Osteoblast (primary cell): ENCODE results near the gene ATP8B3. TPM values are rescaled to one million over a fixed set of nuclear protein-coding genes. Genes with fewer than 3 reads are reported as not detected.

ENCODE experiments used
- DNase-seq: peaks from one replicate; pipeline ENCODE4 v3.0.0; 2011; ENCODE audit warnings: low spot score, mixed read lengths; ENCODE audit not compliant: insufficient read length; ENCODE audit errors: missing footprints
- H2AFZ ChIP-seq: 2 replicates; pipeline ENCODE4 v1.6.0; 2011; ENCODE audit warnings: mild to moderate bottlenecking, low read length
- H3K27ac ChIP-seq: 2 replicates; pipeline ENCODE4 v1.5.1; 2011; ENCODE audit warnings: mild to moderate bottlenecking, low read depth, low read length, moderate library complexity
- H3K27me3 ChIP-seq: 2 replicates; pipeline ENCODE4 v1.6.0; 2012; ENCODE audit warnings: mild to moderate bottlenecking, control low read depth, inconsistent platforms, low read length, moderate library complexity; ENCODE audit not compliant: insufficient read depth
- H3K36me3 ChIP-seq: 2 replicates; pipeline ENCODE4 v1.5.1; 2011; ENCODE audit warnings: mild to moderate bottlenecking, low read length, control low read depth, moderate library complexity; ENCODE audit not compliant: insufficient read depth
- H3K4me1 ChIP-seq: 2 replicates; pipeline ENCODE4 v1.5.1; 2011; ENCODE audit warnings: mild to moderate bottlenecking, low read length, control low read depth, moderate library complexity; ENCODE audit not compliant: insufficient read depth
- H3K4me2 ChIP-seq: 2 replicates; pipeline ENCODE4 v1.6.0; 2011; ENCODE audit warnings: mild to moderate bottlenecking, low read length; ENCODE audit not compliant: insufficient read depth
- H3K4me3 ChIP-seq: fragments of 200-600 bp; sonication (generic); 3 replicates; pipeline ENCODE4 v1.5.1; 2012; ENCODE audit warnings: mild to moderate bottlenecking, low read length, inconsistent platforms; ENCODE audit not compliant: insufficient read depth
- H3K79me2 ChIP-seq: 2 replicates; pipeline ENCODE4 v1.6.0; 2012; ENCODE audit warnings: mild to moderate bottlenecking, low read length, control low read depth, inconsistent platforms; ENCODE audit not compliant: insufficient read depth
- H3K9me3 ChIP-seq: 2 replicates; pipeline ENCODE4 v1.5.1; 2011; ENCODE audit warnings: low read depth, low read length, control low read depth
- H4K20me1 ChIP-seq: 2 replicates; pipeline ENCODE4 v1.6.0; 2012; ENCODE audit warnings: mild to moderate bottlenecking, low read length, control low read depth; ENCODE audit not compliant: insufficient read depth
- total RNA-seq: library from RNA; depleted of rRNA; stranded (reverse); fragments of >200 nt; gene quantifications from 2 replicates; pipeline ENCODE4 v1.2.3, GENCODE V29; 2012
- TF ChIP-seq, protein P1 (sequence below): IDR thresholded peaks from 2 replicates; pipeline ENCODE4 v1.5.1; 2011; ENCODE audit warnings: mild to moderate bottlenecking, low read depth, low read length, moderate library complexity; ENCODE audit errors: extremely low read depth

The ATP8B3 gene
- total RNA-seq, 1 donor = 0.72 TPM

DNA sequence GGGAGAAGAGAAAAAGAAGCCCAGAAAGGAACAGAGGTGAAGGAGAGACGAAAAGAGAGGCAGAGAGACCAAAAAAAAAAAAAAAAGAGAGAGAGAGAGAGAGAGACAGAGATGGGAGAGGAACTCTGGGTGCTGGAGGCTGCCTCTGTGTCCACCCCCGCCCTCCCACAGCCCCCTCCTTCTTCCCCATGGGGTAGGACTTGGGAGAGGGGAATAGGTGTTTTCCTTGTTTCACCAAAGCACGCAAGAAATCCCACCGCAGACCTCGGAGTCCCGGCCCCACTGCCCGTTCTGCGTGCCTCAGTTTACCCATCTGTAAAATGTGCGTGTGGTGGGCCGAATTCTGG lies 53.9 kb downstream of the ATP8B3 start:
- Histone ChIP-seq H2AFZ (no peak overlapping the region), H3K4me2 (no peak overlapping the region), H3K4me1 (no peaks in the 10 kb centered on the region), H3K4me3 (no peak overlapping the region), H3K27ac (no peak overlapping the region), H4K20me1 (no peaks in the 10 kb centered on the region), H3K9me3 (no peaks in the 10 kb centered on the region), H3K27me3 (peaks cover 85% of the 10 kb centered on the region), H3K79me2 (no peaks in the 10 kb centered on the region), H3K36me3 (no peaks in the 10 kb centered on the region)
- TF ChIP-seq, protein P1, sequence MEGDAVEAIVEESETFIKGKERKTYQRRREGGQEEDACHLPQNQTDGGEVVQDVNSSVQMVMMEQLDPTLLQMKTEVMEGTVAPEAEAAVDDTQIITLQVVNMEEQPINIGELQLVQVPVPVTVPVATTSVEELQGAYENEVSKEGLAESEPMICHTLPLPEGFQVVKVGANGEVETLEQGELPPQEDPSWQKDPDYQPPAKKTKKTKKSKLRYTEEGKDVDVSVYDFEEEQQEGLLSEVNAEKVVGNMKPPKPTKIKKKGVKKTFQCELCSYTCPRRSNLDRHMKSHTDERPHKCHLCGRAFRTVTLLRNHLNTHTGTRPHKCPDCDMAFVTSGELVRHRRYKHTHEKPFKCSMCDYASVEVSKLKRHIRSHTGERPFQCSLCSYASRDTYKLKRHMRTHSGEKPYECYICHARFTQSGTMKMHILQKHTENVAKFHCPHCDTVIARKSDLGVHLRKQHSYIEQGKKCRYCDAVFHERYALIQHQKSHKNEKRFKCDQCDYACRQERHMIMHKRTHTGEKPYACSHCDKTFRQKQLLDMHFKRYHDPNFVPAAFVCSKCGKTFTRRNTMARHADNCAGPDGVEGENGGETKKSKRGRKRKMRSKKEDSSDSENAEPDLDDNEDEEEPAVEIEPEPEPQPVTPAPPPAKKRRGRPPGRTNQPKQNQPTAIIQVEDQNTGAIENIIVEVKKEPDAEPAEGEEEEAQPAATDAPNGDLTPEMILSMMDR = no peak
- DNase-seq = no peak

DNA sequence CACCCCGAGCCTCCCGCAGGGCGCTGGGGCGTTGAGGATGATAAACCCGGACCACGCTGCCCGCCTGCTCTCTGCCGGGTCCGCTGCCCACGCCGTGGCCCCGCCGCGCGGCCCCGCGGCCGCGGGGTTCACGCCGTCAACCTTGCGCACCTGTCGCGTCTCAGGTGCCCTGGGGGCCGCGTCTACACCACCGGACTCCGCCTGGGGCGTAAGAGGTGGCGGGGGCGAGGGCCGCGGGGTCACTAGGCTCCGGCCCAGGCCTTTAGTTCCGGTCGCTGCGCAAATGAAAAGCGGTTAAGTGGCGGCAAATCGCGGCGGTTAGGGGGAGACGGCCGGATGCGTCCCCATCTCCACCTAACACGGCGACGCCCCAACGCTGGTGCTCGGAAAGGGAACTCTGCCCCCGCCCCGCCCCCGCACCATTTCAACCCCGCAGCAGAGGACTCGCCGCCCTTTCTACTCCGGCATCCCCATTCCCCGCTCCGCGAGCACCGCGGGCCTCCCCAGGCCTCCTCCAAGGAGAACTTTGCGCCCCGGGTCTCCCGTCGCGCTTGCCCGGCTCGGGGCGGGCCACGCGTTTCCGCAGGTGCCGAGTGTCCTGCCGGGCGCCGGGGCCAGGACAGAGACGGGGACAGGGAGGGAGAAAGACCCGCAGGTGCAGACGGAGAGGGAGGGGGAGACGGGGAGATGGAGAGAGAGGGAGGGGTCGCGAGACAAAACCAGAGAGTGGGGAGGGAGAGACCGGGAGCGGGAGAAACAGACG lies 54.4 kb downstream of the ATP8B3 start:
- TF ChIP-seq, protein P1 = no peak
- Histone ChIP-seq H3K79me2 (no peaks in the 10 kb centered on the region), H3K9me3 (no peaks in the 10 kb centered on the region), H3K27ac (no peak overlapping the region), H2AFZ (no peak overlapping the region), H4K20me1 (no peaks in the 10 kb centered on the region), H3K4me1 (no peaks in the 10 kb centered on the region), H3K36me3 (no peaks in the 10 kb centered on the region), H3K4me3 (no peak overlapping the region), H3K4me2 (no peak overlapping the region), H3K27me3 (peaks cover 83% of the 10 kb centered on the region)
- DNase-seq = no peak

DNA sequence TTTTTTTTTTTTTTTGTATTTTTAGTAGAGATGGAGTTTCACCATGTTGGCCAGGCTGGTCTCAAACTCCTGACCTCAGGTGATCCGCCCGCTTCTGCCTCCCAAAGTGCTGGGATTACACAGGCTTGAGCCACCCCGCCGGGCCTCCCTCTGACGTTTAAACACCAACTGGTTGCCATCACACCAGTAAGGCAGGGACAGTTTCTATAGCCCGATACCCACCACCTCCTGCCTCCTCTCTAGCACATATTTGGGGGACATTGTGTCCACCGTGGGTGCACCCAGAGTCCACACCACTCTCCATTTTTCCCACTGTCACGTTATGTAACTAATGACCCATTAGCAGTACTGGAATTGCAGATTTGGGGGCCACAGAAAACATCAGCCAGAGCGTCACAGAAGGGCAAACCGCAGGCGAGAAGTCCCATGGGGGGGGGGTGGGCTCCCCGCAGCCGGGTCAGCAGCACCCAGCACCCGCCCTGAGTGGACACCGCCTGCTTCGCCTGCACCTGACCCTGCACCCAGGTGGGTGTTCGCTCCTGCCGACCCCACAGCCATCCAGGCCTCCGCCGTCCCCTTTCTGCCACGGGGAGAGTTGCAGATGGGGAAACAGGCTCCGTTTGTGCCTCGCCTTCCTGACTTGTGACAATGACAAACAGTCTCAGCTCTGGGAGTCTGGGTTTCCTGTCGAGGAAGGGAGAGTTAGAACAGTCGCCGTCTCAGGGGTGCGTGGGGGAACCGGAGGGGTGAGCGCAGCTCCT lies 55.2 kb downstream of the ATP8B3 start:
- Histone ChIP-seq H3K27me3 (peaks cover 83% of the 10 kb centered on the region), H3K4me3 (no peak overlapping the region), H3K27ac (no peak overlapping the region), H3K9me3 (no peaks in the 10 kb centered on the region), H3K79me2 (no peaks in the 10 kb centered on the region), H2AFZ (no peak overlapping the region), H3K4me2 (no peak overlapping the region), H4K20me1 (no peaks in the 10 kb centered on the region), H3K4me1 (no peaks in the 10 kb centered on the region), H3K36me3 (no peaks in the 10 kb centered on the region)
- no peak for DNase-seq
- TF ChIP-seq, protein P1 = no peak

DNA sequence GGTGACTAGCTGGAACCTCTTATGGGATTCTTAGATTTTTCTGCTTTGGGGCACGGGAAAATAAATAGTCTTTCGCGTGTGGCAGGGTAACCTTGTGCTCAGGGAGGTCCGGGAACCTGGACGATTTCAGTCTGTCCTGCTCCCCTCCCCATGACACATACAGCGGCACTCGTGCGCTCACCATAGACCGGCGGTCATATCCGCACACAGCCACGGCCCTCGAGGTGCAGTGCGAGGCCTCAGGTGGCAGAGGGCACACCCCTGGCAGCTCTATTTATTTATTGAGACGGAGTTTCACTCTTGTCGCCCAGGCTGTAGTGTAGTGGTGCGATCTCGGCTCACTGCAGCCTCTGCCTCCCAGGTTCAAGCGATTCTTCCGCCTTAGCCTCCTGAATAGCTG lies 55.8 kb downstream of the ATP8B3 start:
- no peak overlapping the region for H2AFZ ChIP-seq

More for the DNA sequence above, 55.8 kb downstream of the ATP8B3 start:
- H3K4me1 ChIP-seq = no peaks in the 10 kb centered on the region
- no peak overlapping the region for H3K4me3 ChIP-seq
- no peaks in the 10 kb centered on the region for H4K20me1 ChIP-seq
- no peak overlapping the region for H3K4me2 ChIP-seq
- H3K79me2 ChIP-seq = no peaks in the 10 kb centered on the region
- no peak for DNase-seq
- no peaks in the 10 kb centered on the region for H3K36me3 ChIP-seq
- H3K9me3 ChIP-seq = no peaks in the 10 kb centered on the region
- H3K27me3 ChIP-seq = peaks cover 83% of the 10 kb centered on the region
- no peak overlapping the region for H3K27ac ChIP-seq
- TF ChIP-seq, protein P1 = no peak
